H1 (cell line): ENCODE measurements around the gene CUL4A. TPM values are rescaled to one million over a fixed set of nuclear protein-coding genes. Genes with fewer than 3 reads are reported as not detected.

Experiments used
- CTCF ChIA-PET: fragments of 300-600 bp; sonication (Branson Sonifier 250); formaldehyde crosslinking; loops from one replicate; lab custom pipeline; 2021; ENCODE audit not compliant: partially characterized antibody; lab: Charles Lee
- POLR2A ChIA-PET: fragments of 300-600 bp; sonication (Branson Sonifier 250); formaldehyde crosslinking; loops from one replicate; lab custom pipeline; 2021; ENCODE audit warnings: inconsistent platforms; ENCODE audit not compliant: partially characterized antibody; lab: Charles Lee
- DNase-seq, 2 experiments: peaks; one replicate each; pipeline versions ENCODE4 v3.0.0 to v3.0.0-alpha.2; 2010 to 2022; ENCODE audit warnings: low spot score in 2 of 2, low read depth in 1 of 2, mixed read lengths in 1 of 2
- FAIRE-seq: peaks from 2 replicates; lab custom pipeline; 2011; peaks lifted over from hg19 to GRCh38; lab: Jason Lieb, UNC
- H2AFZ ChIP-seq: 2 replicates; pipeline ENCODE4 v1.8.1; 2012; ENCODE audit warnings: low read length, inconsistent platforms
- H2AK5ac ChIP-seq: 2 replicates; pipeline ENCODE4 v1.6.1; 2013; ENCODE audit warnings: low read depth, low read length
- H2BK120ac ChIP-seq: replicated peaks from 2 replicates; pipeline ENCODE3; 2013; ENCODE audit warnings: low read depth, low read length, inconsistent platforms
- H2BK12ac ChIP-seq: 2 replicates; pipeline ENCODE4 v1.6.1; 2013; ENCODE audit warnings: low read depth, low read length
- H2BK15ac ChIP-seq: 2 replicates; pipeline ENCODE4 v1.6.1; 2013; ENCODE audit warnings: low read length
- H2BK20ac ChIP-seq: 2 replicates; pipeline ENCODE4 v1.6.1; 2013; ENCODE audit warnings: low read length
- H2BK5ac ChIP-seq: 2 replicates; pipeline ENCODE4 v1.6.1; 2013; ENCODE audit warnings: low read depth, low read length
- H3K14ac ChIP-seq: 2 replicates; pipeline ENCODE4 v1.6.1; 2013; ENCODE audit warnings: inconsistent platforms; ENCODE audit not compliant: insufficient read length
- H3K18ac ChIP-seq: 2 replicates; pipeline ENCODE4 v1.6.1; 2013; ENCODE audit warnings: low read length; ENCODE audit errors: extremely low read depth
- H3K23ac ChIP-seq: 2 replicates; pipeline ENCODE4 v1.6.1; 2013; ENCODE audit warnings: inconsistent platforms; ENCODE audit not compliant: insufficient read length
- H3K23me2 ChIP-seq: 2 replicates; pipeline ENCODE4 v1.6.1; 2013; ENCODE audit warnings: low read depth, low read length
- H3K27ac ChIP-seq: 2 replicates; pipeline ENCODE4 v1.6.1; 2011; ENCODE audit warnings: low read depth, low read length, inconsistent platforms
- H3K27me3 ChIP-seq, 4 experiments: replicated peaks in 1 of 4; 1 replicate in 1 of 4; 2 replicates in 3 of 4; pipeline versions ENCODE4 v1.6.1 to v1.8.1; 2011 to 2013; ENCODE audit warnings: low read length in 3 of 4, mild to moderate bottlenecking in 3 of 4, inconsistent platforms in 2 of 4, mixed read lengths in 2 of 4, moderate library complexity in 1 of 4; ENCODE audit not compliant: control insufficient read depth in 3 of 4, insufficient read depth in 3 of 4; ENCODE audit errors: extremely low read depth in 1 of 4
- H3K36me3 ChIP-seq, 4 experiments: 2 replicates each; pipeline versions ENCODE4 v1.6.1 to v1.8.1; 2011 to 2013; ENCODE audit warnings: mild to moderate bottlenecking in 4 of 4, low read length in 3 of 4, moderate library complexity in 2 of 4, control low read depth in 1 of 4, inconsistent platforms in 1 of 4; ENCODE audit not compliant: insufficient read depth in 4 of 4, control insufficient read depth in 2 of 4
- H3K4ac ChIP-seq: replicated peaks from 2 replicates; pipeline ENCODE3; 2013; ENCODE audit warnings: low read length, low read depth, mixed read lengths, inconsistent platforms; ENCODE audit not compliant: insufficient read length
- H3K4me1 ChIP-seq, 4 experiments: replicated peaks in 1 of 4; 1 replicate in 1 of 4; 2 replicates in 3 of 4; pipeline versions ENCODE4 v1.6.1 to v1.8.1; 2011 to 2013; ENCODE audit warnings: low read length in 3 of 4, inconsistent platforms in 2 of 4, mixed read lengths in 1 of 4; ENCODE audit not compliant: insufficient read depth in 4 of 4, control insufficient read depth in 3 of 4
- H3K4me2 ChIP-seq, 2 experiments: 2 replicates each; pipeline versions ENCODE4 v1.6.1 to v1.8.1; 2011 to 2013; ENCODE audit warnings: low read depth in 2 of 2, low read length in 2 of 2, control low read depth in 1 of 2, inconsistent platforms in 1 of 2, mild to moderate bottlenecking in 1 of 2; ENCODE audit not compliant: insufficient read depth in 1 of 2
- H3K4me3 ChIP-seq, 4 experiments: fragments of 200-600, 300-600 bp in 1 of 4; sonication (generic), shearing (Covaris generic), sonication (Bioruptor Twin) in 1 of 4; 2 replicates each; pipeline versions ENCODE4 v1.5.1 to v1.8.1; 2011 to 2016; ENCODE audit warnings: low read length in 4 of 4, low read depth in 3 of 4, control low read depth in 2 of 4, inconsistent platforms in 2 of 4, mild to moderate bottlenecking in 2 of 4, mixed read lengths in 1 of 4, moderate library complexity in 1 of 4; ENCODE audit not compliant: insufficient read depth in 2 of 4; ENCODE audit errors: extremely low read depth in 1 of 4
- H3K56ac ChIP-seq: replicated peaks from 2 replicates; pipeline ENCODE3; 2013; ENCODE audit warnings: low read depth, mild to moderate bottlenecking, mixed read lengths, low read length, inconsistent platforms; ENCODE audit not compliant: insufficient read length
- H3K79me1 ChIP-seq: 2 replicates; pipeline ENCODE4 v1.6.1; 2013; ENCODE audit warnings: low read depth, low read length, control low read depth
- H3K79me2 ChIP-seq, 2 experiments: 2 replicates each; pipeline versions ENCODE4 v1.6.1 to v1.8.1; 2012 to 2013; ENCODE audit warnings: low read length in 2 of 2, mild to moderate bottlenecking in 2 of 2, inconsistent platforms in 1 of 2; ENCODE audit not compliant: insufficient read depth in 2 of 2, control insufficient read depth in 1 of 2
- H3K9ac ChIP-seq, 4 experiments: replicated peaks in 1 of 4; 1 replicate in 1 of 4; 2 replicates in 3 of 4; pipeline versions ENCODE4 v1.6.1 to v1.8.1; 2011 to 2013; ENCODE audit warnings: low read depth in 3 of 4, low read length in 3 of 4, control low read depth in 2 of 4, mild to moderate bottlenecking in 2 of 4, moderate library complexity in 2 of 4, inconsistent platforms in 1 of 4; ENCODE audit errors: extremely low read depth in 1 of 4
- H3K9me3 ChIP-seq, 2 experiments: 2 replicates each; pipeline versions ENCODE4 v1.6.1 to v1.8.1; 2012 to 2013; ENCODE audit warnings: mild to moderate bottlenecking in 2 of 2, moderate library complexity in 2 of 2, control low read depth in 1 of 2, inconsistent platforms in 1 of 2, low read depth in 1 of 2, low read length in 1 of 2, mixed read lengths in 1 of 2; ENCODE audit not compliant: insufficient read depth in 2 of 2
- H4K20me1 ChIP-seq, 2 experiments: replicated peaks in 1 of 2; 2 replicates each; pipeline versions ENCODE3 to v1.8.1; 2011 to 2013; ENCODE audit warnings: inconsistent platforms in 2 of 2, low read length in 2 of 2, mild to moderate bottlenecking in 1 of 2; ENCODE audit not compliant: insufficient read depth in 2 of 2, control insufficient read depth in 1 of 2
- H4K5ac ChIP-seq: 2 replicates; pipeline ENCODE4 v1.6.1; 2013; ENCODE audit warnings: low read length, low read depth, mixed read lengths, inconsistent platforms; ENCODE audit not compliant: insufficient read length
- H4K8ac ChIP-seq: 2 replicates; pipeline ENCODE4 v1.8.0; 2013; ENCODE audit warnings: mild to moderate bottlenecking, moderate library complexity, low read length, inconsistent platforms; ENCODE audit not compliant: insufficient read depth; ENCODE audit errors: extremely low read depth
- H4K91ac ChIP-seq: replicated peaks from 2 replicates; pipeline ENCODE3; 2013; ENCODE audit warnings: low read length, mixed read lengths, inconsistent platforms; ENCODE audit not compliant: insufficient read length
- CHD1 ChIP-seq: IDR thresholded peaks from 2 replicates; pipeline ENCODE4 v1.6.1; 2012; ENCODE audit warnings: low read depth, low read length, improper control_type of control experiment
- KDM5A ChIP-seq: fragments of 200-600 bp; IDR thresholded peaks from 2 replicates; pipeline ENCODE4 v1.7.1; 2012; ENCODE audit warnings: mild to moderate bottlenecking, low read length, inconsistent platforms, mixed read lengths
- TAF7 ChIP-seq: optimal IDR thresholded peaks from 2 replicates; pipeline ENCODE3; 2011; ENCODE audit warnings: low read depth, mild to moderate bottlenecking, inconsistent platforms, low read length, moderate library complexity, borderline replicate concordance
- TBP ChIP-seq: IDR thresholded peaks from 2 replicates; pipeline ENCODE4 v1.6.1; 2011; ENCODE audit warnings: low read depth, low read length, improper control_type of control experiment
- WGBS, 2 experiments: shearing (Covaris generic) in 1 of 2; methylation state at CpG; one replicate each; pipeline versions ENCODE4 v1.1.6 to v1.1.7; 2013 to 2015; ENCODE audit warnings: low lambda C conversion rate in 2 of 2, mixed read lengths in 2 of 2, inconsistent platforms in 1 of 2, low coverage in 1 of 2, missing lambda C conversion rate in 1 of 2; ENCODE audit not compliant: insufficient replicate concordance in 2 of 2, insufficient coverage in 1 of 2, insufficient read length in 1 of 2; ENCODE audit errors: extremely low coverage in 1 of 2, missing lambda C conversion rate in 1 of 2; 5-methylcytosine and 5-hydroxymethylcytosine counted together
- polyA plus RNA-seq, 7 experiments: library from polyadenylated mRNA; depleted of rRNA in 3 of 7; stranded (reverse) in 5 of 7; unstranded in 2 of 7; fragments of >200 nt in 5 of 7; fragments of 200-250 nt in 2 of 7; gene quantifications; 1 replicate in 5 of 7; 2 replicates in 1 of 7; 4 replicates in 1 of 7; pipeline versions ENCODE4 v1.2.1 to v1.2.3, GENCODE V29; 2011 to 2013; ENCODE audit warnings: missing spikeins in 2 of 7, mixed read lengths in 2 of 7
- total RNA-seq: library from RNA; stranded (reverse); fragmentation: NEBNext Ultra II Directional; extraction: Animal tissue kit (Norgen Biotek cat#: 25700); gene quantifications from 2 replicates; pipeline ENCODE4 v1.2.1, GENCODE V29; 2021

Gene CUL4A
- total and polyA plus RNA-seq, 2 of the 8 experiments (the other 6 are each of a cell fraction or from before 2014, with no cell fraction given) = 54.7 to 101 TPM

DNA sequence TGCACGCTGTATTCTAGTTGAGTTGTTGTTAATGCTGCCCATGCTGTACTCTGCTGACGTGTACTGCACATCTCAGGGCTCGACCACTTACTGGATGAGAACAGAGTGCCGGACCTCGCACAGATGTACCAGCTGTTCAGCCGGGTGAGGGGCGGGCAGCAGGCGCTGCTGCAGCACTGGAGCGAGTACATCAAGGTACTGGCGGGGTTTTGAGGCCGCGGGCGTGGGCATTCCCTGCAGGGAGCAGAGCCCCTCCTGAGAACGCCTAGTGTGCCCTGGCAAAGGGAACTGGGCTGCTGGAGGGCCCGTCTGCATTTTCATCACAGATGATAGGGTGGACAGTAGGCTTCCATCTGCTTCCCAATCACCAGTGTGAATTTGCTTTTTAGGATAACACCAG lies 29.9 kb downstream of the CUL4A start:
- Histone ChIP-seq H2BK5ac (no peak overlapping the region), H3K9me3 (no peaks in the 10 kb centered on the region), H2BK15ac (no peak overlapping the region), H3K14ac (no peak overlapping the region), H3K4me2 (no peak overlapping the region), H2BK20ac (no peak overlapping the region), H3K79me1 (no peaks in the 10 kb centered on the region), H3K36me3 (peaks cover 14 to 57% (median 26%) of the 10 kb centered on the region in 4 experiments), H4K5ac (no peak overlapping the region), H3K27me3 (no peaks in the 10 kb centered on the region), H4K91ac (no peak overlapping the region), H3K4ac (no peak overlapping the region), H2AK5ac (no peak overlapping the region), H4K8ac (no peak overlapping the region), H4K20me1 (peaks cover 0 to under 1% of the 10 kb centered on the region in 2 experiments), H3K23ac (no peak overlapping the region), H3K9ac (no peak overlapping the region), H2AFZ (no peak overlapping the region), H3K4me1 (peaks cover 0 to 3% (median 0%) of the 10 kb centered on the region in 4 experiments; a peak in 3 of 7 replicates), H3K4me3 (no peak overlapping the region), H2BK12ac (no peak overlapping the region), H2BK120ac (no peak overlapping the region), H3K79me2 (no peaks in the 10 kb centered on the region), H3K27ac (no peak overlapping the region), H3K23me2 (no peaks in the 10 kb centered on the region), H3K18ac (no peak overlapping the region), H3K56ac (no peak overlapping the region)
- WGBS, 2 experiments = 95% methylated on average over 15 of the region's 15 CpGs; no CpG with 5 or more reads in 1 of the 2 experiments
- CTCF ChIA-PET = interaction anchor here (1.0 kb wide), 1 partner anchor 209 kb away, joined by 3 read pairs; no protein-coding TSS in a partner anchor
- DNase-seq = no peak
- FAIRE-seq = no peak
- POLR2A ChIA-PET = interaction anchor here (1.1 kb wide), 1 partner anchor 12 kb away, joined by 4 read pairs; no protein-coding TSS in a partner anchor
- TF ChIP-seq CHD1 (no peak), KDM5A (no peak), TBP (no peak), TAF7 (no peak)
